OCI-LY3 (cell line): ENCODE data around the gene JDP2.

Source experiments
- H2AFZ ChIP-seq: fragments of 200-600, 300-600 bp; shearing (Covaris generic); 2 replicates; pipeline ENCODE4 v1.6.0; 2014; ENCODE audit warnings: antibody characterized with exemption, low read depth, low read length
- H3K27ac ChIP-seq: fragments of 200-600, 300-600 bp; sonication (generic); 2 replicates; pipeline ENCODE4 v1.5.1; 2014; ENCODE audit warnings: mild to moderate bottlenecking, low read length, moderate library complexity, mixed read lengths
- H3K27me3 ChIP-seq: fragments of 200-600, 300-600 bp; sonication (generic); 2 replicates; pipeline ENCODE4 v1.6.1; 2014; ENCODE audit warnings: low read depth, low read length, mixed read lengths
- H3K36me3 ChIP-seq: fragments of 200-600, 300-600 bp; sonication (generic); replicated peaks from 2 replicates; pipeline ENCODE3; 2014; ENCODE audit warnings: low read depth, low read length, mixed read lengths
- H3K4me1 ChIP-seq: fragments of 300-600, 200-600 bp; sonication (generic); 2 replicates; pipeline ENCODE4 v1.6.1; 2014; ENCODE audit warnings: low read length, mixed read lengths
- H3K4me2 ChIP-seq: fragments of 200-600, 300-600 bp; sonication (generic); 2 replicates; pipeline ENCODE4 v1.6.1; 2014; ENCODE audit warnings: low read length, mixed read lengths
- H3K4me3 ChIP-seq: fragments of 300-600, 200-600 bp; sonication (generic); 2 replicates; pipeline ENCODE4 v1.5.1; 2014; ENCODE audit warnings: antibody characterized with exemption, mild to moderate bottlenecking, low read length, moderate library complexity
- H3K79me2 ChIP-seq: fragments of 300-600, 200-600 bp; shearing (Covaris generic); 2 replicates; pipeline ENCODE4 v1.6.1; 2014; ENCODE audit warnings: mild to moderate bottlenecking, low read length, mixed read lengths
- H3K9ac ChIP-seq: fragments of 300-600, 200-600 bp; shearing (Covaris generic); 2 replicates; pipeline ENCODE4 v1.6.0; 2014; ENCODE audit warnings: mild to moderate bottlenecking, low read length, moderate library complexity
- H3K9me3 ChIP-seq: fragments of 200-600, 300-600 bp; shearing (Covaris generic); 2 replicates; pipeline ENCODE4 v1.6.1; 2014; ENCODE audit warnings: low read length, mixed read lengths; ENCODE audit not compliant: insufficient read depth
- H4K20me1 ChIP-seq: fragments of 200-600, 300-600 bp; sonication (generic); 2 replicates; pipeline ENCODE4 v1.6.1; 2016; ENCODE audit warnings: low read length, mixed read lengths; ENCODE audit not compliant: insufficient read depth
- CTCF ChIP-seq: fragments of 200-600, 300-600 bp; sonication (generic); IDR thresholded peaks from 2 replicates; pipeline ENCODE4 v1.5.1; 2014; ENCODE audit warnings: antibody characterized with exemption, low read length, low read depth
- EZH2phosphoT487 ChIP-seq: fragments of 200-600 bp; shearing (Covaris generic); IDR thresholded peaks from 2 replicates; pipeline ENCODE4 v1.6.1; 2018; ENCODE audit warnings: antibody characterized with exemption, mixed run types, low read depth

Gene JDP2

GRCh38 chr14:75441728-75442127 lies 13.9 kb downstream of the JDP2 start:
- Histone ChIP-seq H3K27me3 (no peaks in the 10 kb centered on the region), H3K9me3 (no peaks in the 10 kb centered on the region), H3K9ac (no peak overlapping the region), H3K27ac (no peak overlapping the region), H4K20me1 (peaks cover 100% of the 10 kb centered on the region), H3K36me3 (peaks cover 95% of the 10 kb centered on the region), H2AFZ (no peak overlapping the region), H3K4me2 (no peak overlapping the region), H3K79me2 (peaks cover 100% of the 10 kb centered on the region), H3K4me3 (no peak overlapping the region), H3K4me1 (peaks cover 37% of the 10 kb centered on the region)
- TF ChIP-seq EZH2phosphoT487 (no peak), CTCF (no peak)

GRCh38 chr14:75442166-75442565 lies 14.3 kb downstream of the JDP2 start:
- TF ChIP-seq EZH2phosphoT487 (no peak), CTCF (no peak)
- no peak overlapping the region for H3K9ac ChIP-seq
- H3K4me3 ChIP-seq, result no peak overlapping the region
- H3K4me1 ChIP-seq, result peaks cover 35% of the 10 kb centered on the region
- no peaks in the 10 kb centered on the region for H3K9me3 ChIP-seq
- peaks cover 100% of the 10 kb centered on the region for H3K79me2 ChIP-seq
- peaks cover 98% of the 10 kb centered on the region for H3K36me3 ChIP-seq
- no peak overlapping the region for H3K27ac ChIP-seq
- H3K27me3 ChIP-seq, result no peaks in the 10 kb centered on the region
- no peak overlapping the region for H2AFZ ChIP-seq
- peaks cover 100% of the 10 kb centered on the region for H4K20me1 ChIP-seq
- no peak overlapping the region for H3K4me2 ChIP-seq

- peaks cover 100% of the 10 kb centered on the region for H3K79me2 ChIP-seq
- peaks cover 99% of the 10 kb centered on the region for H4K20me1 ChIP-seq
- peaks cover 30% of the 10 kb centered on the region for H3K4me1 ChIP-seq
- H3K4me3 ChIP-seq, result no peak overlapping the region
- peaks cover 93% of the 10 kb centered on the region for H3K36me3 ChIP-seq
- no peaks in the 10 kb centered on the region for H3K9me3 ChIP-seq
- TF ChIP-seq EZH2phosphoT487, result no peak
- TF ChIP-seq CTCF, result no peak
- no peak overlapping the region for H2AFZ ChIP-seq
- H3K27ac ChIP-seq, result no peak overlapping the region
- no peak overlapping the region for H3K9ac ChIP-seq
- H3K27me3 ChIP-seq, result no peaks in the 10 kb centered on the region
- H3K4me2 ChIP-seq, result no peak overlapping the region
Observed at GRCh38 chr14:75442642-75443041, 14.8 kb downstream of the JDP2 start.

GRCh38 chr14:75443203-75443969 lies 15.6 kb downstream of the JDP2 start:
- Histone ChIP-seq H3K9me3 (no peaks in the 10 kb centered on the region), H3K36me3 (peaks cover 92% of the 10 kb centered on the region), H3K79me2 (peaks cover 100% of the 10 kb centered on the region), H3K4me1 (peaks cover 23% of the 10 kb centered on the region), H4K20me1 (peaks cover 99% of the 10 kb centered on the region), H3K27ac (no peak overlapping the region), H3K27me3 (no peaks in the 10 kb centered on the region), H3K4me3 (no peak overlapping the region), H2AFZ (no peak overlapping the region), H3K9ac (no peak overlapping the region), H3K4me2 (no peak overlapping the region)
- TF ChIP-seq EZH2phosphoT487 (no peak), CTCF (no peak)
